HL-60 (cell line): ENCODE measurements around the gene ZNF827.

Experiments used
- DNase-seq, 2 experiments: peaks; one replicate each; pipeline ENCODE4 v3.0.0-alpha.2; 2010 to 2020; ENCODE audit warnings: low read depth in 1 of 2, low spot score in 1 of 2
- H3K27ac ChIP-seq: fragments of 250-450 bp; sonication (Bioruptor Pico); replicated peaks from 2 replicates; pipeline ENCODE4 v1.5.1; 2020; ENCODE audit warnings: mild to moderate bottlenecking, moderate library complexity
- H3K27me3 ChIP-seq: fragments of 250-450 bp; sonication (Bioruptor Pico); 2 replicates; pipeline ENCODE4 v1.5.1; 2021; ENCODE audit warnings: mild to moderate bottlenecking, moderate library complexity; ENCODE audit not compliant: insufficient read depth, poor library complexity, severe bottlenecking
- H3K4me3 ChIP-seq: replicated peaks from 2 replicates; pipeline ENCODE4 v1.5.1; 2011; ENCODE audit warnings: mild to moderate bottlenecking, control low read depth, low read length; ENCODE audit not compliant: insufficient read depth
- CTCF ChIP-seq: IDR thresholded peaks from one replicate; pipeline ENCODE4 v1.5.1; 2011; ENCODE audit warnings: low read length, control low read depth, inconsistent platforms; ENCODE audit not compliant: insufficient read depth
- GABPA ChIP-seq: IDR thresholded peaks from 2 replicates; pipeline ENCODE4 v1.6.1; 2012; ENCODE audit warnings: low read depth
- POLR2AphosphoS5 ChIP-seq: IDR thresholded peaks from 2 replicates; pipeline ENCODE4 v1.6.1; 2012; ENCODE audit warnings: low read depth
- SPI1 ChIP-seq: IDR thresholded peaks from 2 replicates; pipeline ENCODE4 v1.6.1; 2012; ENCODE audit warnings: low read depth, mild to moderate bottlenecking, borderline replicate concordance
- TF ChIP-seq, protein P1 (sequence below): IDR thresholded peaks from 2 replicates; pipeline ENCODE4 v1.6.1; 2012; ENCODE audit warnings: low read depth; ENCODE audit not compliant: insufficient replicate concordance

Gene ZNF827

GRCh38 chr4:145956288-145956890, 17.8 kb upstream of the ZNF827 start:
- TF ChIP-seq, protein P1, sequence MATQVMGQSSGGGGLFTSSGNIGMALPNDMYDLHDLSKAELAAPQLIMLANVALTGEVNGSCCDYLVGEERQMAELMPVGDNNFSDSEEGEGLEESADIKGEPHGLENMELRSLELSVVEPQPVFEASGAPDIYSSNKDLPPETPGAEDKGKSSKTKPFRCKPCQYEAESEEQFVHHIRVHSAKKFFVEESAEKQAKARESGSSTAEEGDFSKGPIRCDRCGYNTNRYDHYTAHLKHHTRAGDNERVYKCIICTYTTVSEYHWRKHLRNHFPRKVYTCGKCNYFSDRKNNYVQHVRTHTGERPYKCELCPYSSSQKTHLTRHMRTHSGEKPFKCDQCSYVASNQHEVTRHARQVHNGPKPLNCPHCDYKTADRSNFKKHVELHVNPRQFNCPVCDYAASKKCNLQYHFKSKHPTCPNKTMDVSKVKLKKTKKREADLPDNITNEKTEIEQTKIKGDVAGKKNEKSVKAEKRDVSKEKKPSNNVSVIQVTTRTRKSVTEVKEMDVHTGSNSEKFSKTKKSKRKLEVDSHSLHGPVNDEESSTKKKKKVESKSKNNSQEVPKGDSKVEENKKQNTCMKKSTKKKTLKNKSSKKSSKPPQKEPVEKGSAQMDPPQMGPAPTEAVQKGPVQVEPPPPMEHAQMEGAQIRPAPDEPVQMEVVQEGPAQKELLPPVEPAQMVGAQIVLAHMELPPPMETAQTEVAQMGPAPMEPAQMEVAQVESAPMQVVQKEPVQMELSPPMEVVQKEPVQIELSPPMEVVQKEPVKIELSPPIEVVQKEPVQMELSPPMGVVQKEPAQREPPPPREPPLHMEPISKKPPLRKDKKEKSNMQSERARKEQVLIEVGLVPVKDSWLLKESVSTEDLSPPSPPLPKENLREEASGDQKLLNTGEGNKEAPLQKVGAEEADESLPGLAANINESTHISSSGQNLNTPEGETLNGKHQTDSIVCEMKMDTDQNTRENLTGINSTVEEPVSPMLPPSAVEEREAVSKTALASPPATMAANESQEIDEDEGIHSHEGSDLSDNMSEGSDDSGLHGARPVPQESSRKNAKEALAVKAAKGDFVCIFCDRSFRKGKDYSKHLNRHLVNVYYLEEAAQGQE: no peak
- TF ChIP-seq CTCF: peak; percentile 71
- H3K27ac ChIP-seq: no peak overlapping the region
- H3K27me3 ChIP-seq: peaks cover 2% of the 10 kb centered on the region
- no peak overlapping the region for H3K4me3 ChIP-seq
- peak in 1 of 2 experiments; percentile 20 for DNase-seq

- TF ChIP-seq, protein P1: no peak
- TF ChIP-seq GABPA (no peak), POLR2AphosphoS5 (no peak), SPI1 (no peak)
- H3K27ac ChIP-seq: no peak overlapping the region
- H3K27me3 ChIP-seq: peaks cover 2% of the 10 kb centered on the region
- H3K4me3 ChIP-seq: no peak overlapping the region
- peak in 1 of 2 experiments; percentile 39 for DNase-seq
These were observed 16.3 kb upstream of the ZNF827 start for GRCh38 chr4:145954924-145955339.

GRCh38 chr4:145951931-145952330, 13.3 kb upstream of the ZNF827 start:
- Histone ChIP-seq H3K27me3 (peaks cover 5% of the 10 kb centered on the region), H3K4me3 (no peak overlapping the region), H3K27ac (no peak overlapping the region)
- TF ChIP-seq CTCF (no peak), POLR2AphosphoS5 (no peak), SPI1 (no peak), GABPA (no peak)
- TF ChIP-seq, protein P1: no peak
- no peak for DNase-seq
